ENCODE data around the gene LNPEP.

LNPEP gene

GRCh38 chr5:97004423-97005060 lies 68.7 kb downstream of the LNPEP start:
- DNase-seq: no peak

GRCh38 chr5:97006454-97007060 lies 70.7 kb downstream of the LNPEP start:
- DNase-seq: no peak

GRCh38 chr5:97009212-97009898 lies 73.5 kb downstream of the LNPEP start:
- no peak for DNase-seq

- DNase-seq: no peak
Measured at GRCh38 chr5:97009921-97010320, 74.0 kb downstream of the LNPEP start.

GRCh38 chr5:97010606-97011005 lies 74.7 kb downstream of the LNPEP start:
- no peak for DNase-seq

- no peak for DNase-seq
Measured at GRCh38 chr5:97011567-97011966, 75.7 kb downstream of the LNPEP start.

GRCh38 chr5:97019435-97020117 lies 83.7 kb downstream of the LNPEP start:
- no peak for DNase-seq

- no peak for DNase-seq
Measured at GRCh38 chr5:97021416-97021815, 85.5 kb downstream of the LNPEP start.

GRCh38 chr5:97022898-97023297 lies 87.0 kb downstream of the LNPEP start:
- DNase-seq: no peak

- DNase-seq: no peak
Measured at GRCh38 chr5:97026721-97027120, 90.8 kb downstream of the LNPEP start.

- no peak for DNase-seq
Measured at GRCh38 chr5:97037819-97038218, 101.9 kb downstream of the LNPEP start.

- DNase-seq: no peak
Measured at GRCh38 chr5:97041239-97041638, 105.4 kb downstream of the LNPEP start.

- DNase-seq: no peak
Measured at GRCh38 chr5:97042996-97043395, 107.1 kb downstream of the LNPEP start.

GRCh38 chr5:97043511-97043910 lies 107.6 kb downstream of the LNPEP start:
- DNase-seq: no peak

- DNase-seq: no peak
Measured at GRCh38 chr5:97044052-97044451, 108.2 kb downstream of the LNPEP start.

GRCh38 chr5:97046270-97046982 lies 110.5 kb downstream of the LNPEP start:
- DNase-seq: no peak

GRCh38 chr5:97047076-97047475 lies 111.2 kb downstream of the LNPEP start:
- DNase-seq: no peak

- DNase-seq: no peak
Measured at GRCh38 chr5:97049175-97049574, 113.3 kb downstream of the LNPEP start.

- DNase-seq: no peak
Measured at GRCh38 chr5:97056263-97056662, 120.4 kb downstream of the LNPEP start.

GRCh38 chr5:97062046-97062445 lies 126.2 kb downstream of the LNPEP start:
- DNase-seq: no peak

GRCh38 chr5:97063251-97063650 lies 127.4 kb downstream of the LNPEP start:
- no peak for DNase-seq

- no peak for DNase-seq
Measured at GRCh38 chr5:97065475-97065874, 129.6 kb downstream of the LNPEP start.

- no peak for DNase-seq
Measured at GRCh38 chr5:97067296-97067850, 131.5 kb downstream of the LNPEP start.

All from activated naive CD4-positive, alpha-beta T cell (primary cell).